A673 (cell line): ENCODE results near the gene ZDHHC13. TPM values are rescaled to one million over a fixed set of nuclear protein-coding genes. Genes with fewer than 3 reads are reported as not detected.

Experiments
- BruUV-seq: library from RNA; stranded (reverse); fragments of 400-500 nt; replicated peaks from 2 replicates; lab custom pipeline; 2021; lab: Mats Ljungman, UMichigan
- CTCF ChIA-PET: fragments of 300-600 bp; sonication (Branson Sonifier 250); formaldehyde crosslinking; loops from one replicate; lab custom pipeline; 2022; ENCODE audit warnings: antibody characterized with exemption; lab: Charles Lee
- POLR2A ChIA-PET: fragments of 300-600 bp; sonication (Branson Sonifier 250); formaldehyde crosslinking; loops from one replicate; lab custom pipeline; 2022; ENCODE audit warnings: antibody characterized with exemption; ENCODE audit not compliant: low non-redundant PET; lab: Charles Lee
- DNase-seq: peaks from one replicate; pipeline ENCODE4 v3.0.0-alpha.2; 2015; ENCODE audit warnings: low spot score
- H3K27ac ChIP-seq: fragments of 200-600 bp; sonication (generic); 2 replicates; pipeline ENCODE4 v1.5.1; 2016; ENCODE audit warnings: mixed run types, low read depth, mild to moderate bottlenecking, mixed read lengths, antibody characterized with exemption, low read length; ENCODE audit not compliant: poor library complexity, severe bottlenecking
- H3K27me3 ChIP-seq: fragments of 200-600 bp; sonication (generic); replicated peaks from 2 replicates; pipeline ENCODE4 v1.6.1; 2017; ENCODE audit warnings: mixed run types, low read depth, mild to moderate bottlenecking, mixed read lengths, antibody characterized with exemption, low read length; ENCODE audit not compliant: insufficient read depth, poor library complexity
- H3K36me3 ChIP-seq: fragments of 200-600 bp; sonication (generic); 2 replicates; pipeline ENCODE4 v1.6.1; 2016; ENCODE audit warnings: mixed run types, mild to moderate bottlenecking, mixed read lengths, antibody characterized with exemption, low read length; ENCODE audit not compliant: insufficient read depth, poor library complexity, severe bottlenecking
- H3K4me1 ChIP-seq: fragments of 200-600 bp; sonication (generic); 2 replicates; pipeline ENCODE4 v1.6.1; 2017; ENCODE audit warnings: mixed run types, mild to moderate bottlenecking, mixed read lengths, antibody characterized with exemption, low read length; ENCODE audit not compliant: insufficient read depth, poor library complexity, severe bottlenecking
- H3K4me3 ChIP-seq: fragments of 200-600 bp; sonication (generic); 2 replicates; pipeline ENCODE4 v1.5.1; 2016; ENCODE audit warnings: low read depth, mixed run types, mild to moderate bottlenecking, mixed read lengths, low read length; ENCODE audit not compliant: poor library complexity, severe bottlenecking
- H3K9me3 ChIP-seq: fragments of 200-600 bp; sonication (generic); 2 replicates; pipeline ENCODE4 v1.6.1; 2016; ENCODE audit warnings: mixed run types, low read depth, mild to moderate bottlenecking, mixed read lengths, antibody characterized with exemption, low read length; ENCODE audit not compliant: poor library complexity, severe bottlenecking
- EZH2 ChIP-seq: fragments of 200-600 bp; sonication (generic); IDR thresholded peaks from 2 replicates; pipeline ENCODE4 v1.6.1; 2017; ENCODE audit warnings: borderline replicate concordance, low read depth, mild to moderate bottlenecking, mixed read lengths, antibody characterized with exemption, low read length; ENCODE audit not compliant: poor library complexity, severe bottlenecking
- intact Hi-C: fragments of 100-400 bp; cut with micrococcal nuclease; formaldehyde crosslinking; loops from one replicate; pipeline ENCODE4 v1.10.0; 2022; ENCODE audit not compliant: unreplicated experiment
- total RNA-seq: library from RNA; stranded (reverse); gene quantifications from 2 replicates; pipeline ENCODE4 v1.2.3, GENCODE V29; 2021
- TF ChIP-seq, protein P1 (sequence below): fragments of 300-800, 200-600 bp; sonication (generic); conservative IDR thresholded peaks from 2 replicates; pipeline ENCODE4 v1.5.1; 2017; ENCODE audit warnings: low read depth, mild to moderate bottlenecking, antibody characterized with exemption, low read length, moderate library complexity, mixed read lengths

ZDHHC13 gene
- total RNA-seq, 1 experiment from 2014 or later: 10.3 TPM

- ChIA-PET POLR2A (no interaction called here), CTCF (no interaction called here)
- TF ChIP-seq, protein P1, sequence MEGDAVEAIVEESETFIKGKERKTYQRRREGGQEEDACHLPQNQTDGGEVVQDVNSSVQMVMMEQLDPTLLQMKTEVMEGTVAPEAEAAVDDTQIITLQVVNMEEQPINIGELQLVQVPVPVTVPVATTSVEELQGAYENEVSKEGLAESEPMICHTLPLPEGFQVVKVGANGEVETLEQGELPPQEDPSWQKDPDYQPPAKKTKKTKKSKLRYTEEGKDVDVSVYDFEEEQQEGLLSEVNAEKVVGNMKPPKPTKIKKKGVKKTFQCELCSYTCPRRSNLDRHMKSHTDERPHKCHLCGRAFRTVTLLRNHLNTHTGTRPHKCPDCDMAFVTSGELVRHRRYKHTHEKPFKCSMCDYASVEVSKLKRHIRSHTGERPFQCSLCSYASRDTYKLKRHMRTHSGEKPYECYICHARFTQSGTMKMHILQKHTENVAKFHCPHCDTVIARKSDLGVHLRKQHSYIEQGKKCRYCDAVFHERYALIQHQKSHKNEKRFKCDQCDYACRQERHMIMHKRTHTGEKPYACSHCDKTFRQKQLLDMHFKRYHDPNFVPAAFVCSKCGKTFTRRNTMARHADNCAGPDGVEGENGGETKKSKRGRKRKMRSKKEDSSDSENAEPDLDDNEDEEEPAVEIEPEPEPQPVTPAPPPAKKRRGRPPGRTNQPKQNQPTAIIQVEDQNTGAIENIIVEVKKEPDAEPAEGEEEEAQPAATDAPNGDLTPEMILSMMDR: no peak
- no peak for TF ChIP-seq EZH2
- Histone ChIP-seq H3K27me3 (peaks cover 23% of the 10 kb centered on the region), H3K4me1 (no peaks in the 10 kb centered on the region), H3K9me3 (no peaks in the 10 kb centered on the region), H3K4me3 (no peak overlapping the region), H3K36me3 (no peaks in the 10 kb centered on the region), H3K27ac (no peak overlapping the region)
- no peak for DNase-seq
- BruUV-seq: no TSS peak
- intact Hi-C loops: no loop called here
Observed at GRCh38 chr11:19209617-19210370, 92.8 kb downstream of the ZDHHC13 start.

DNA sequence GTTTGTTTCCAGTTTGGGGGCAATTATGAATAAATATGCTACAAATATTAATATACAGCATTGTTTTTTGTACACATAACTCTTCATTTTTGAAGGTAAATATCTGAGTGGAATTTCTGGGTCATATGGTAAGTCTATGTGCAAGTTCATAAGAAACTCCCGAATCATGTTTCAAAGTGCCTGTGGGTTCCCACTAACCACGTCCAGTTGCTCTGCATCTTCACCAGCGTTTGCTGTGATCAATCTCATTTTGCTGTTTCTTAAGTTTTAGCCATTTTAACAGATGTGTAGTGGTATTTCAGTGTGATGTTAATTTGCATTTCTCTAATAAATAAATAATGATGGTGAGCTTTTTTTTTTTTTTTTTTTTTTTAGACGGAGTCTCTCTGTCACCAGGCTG is 99.1 kb downstream of the ZDHHC13 start:
- TF ChIP-seq, protein P1: no peak
- no peak for TF ChIP-seq EZH2
- POLR2A ChIA-PET: no interaction called here
- H3K27me3 ChIP-seq: peaks cover 3% of the 10 kb centered on the region

GRCh38 chr11:19216709-19217374 is 99.9 kb downstream of the ZDHHC13 start:
- TF ChIP-seq, protein P1: no peak
- TF ChIP-seq EZH2: no peak

More for the DNA sequence above, 99.1 kb downstream of the ZDHHC13 start:
- no peak overlapping the region for H3K27ac ChIP-seq
- no peaks in the 10 kb centered on the region for H3K4me1 ChIP-seq
- CTCF ChIA-PET: no interaction called here
- no peaks in the 10 kb centered on the region for H3K36me3 ChIP-seq
- no peak overlapping the region for H3K4me3 ChIP-seq
- no TSS peak for BruUV-seq
- H3K9me3 ChIP-seq: no peaks in the 10 kb centered on the region
- DNase-seq: no peak
- intact Hi-C loops: no loop called here

More at GRCh38 chr11:19216709-19217374, 99.9 kb downstream of the ZDHHC13 start:
- CTCF ChIA-PET: no interaction called here
- intact Hi-C loops: no loop called here
- H3K36me3 ChIP-seq: no peaks in the 10 kb centered on the region
- no peak overlapping the region for H3K27ac ChIP-seq
- H3K9me3 ChIP-seq: no peaks in the 10 kb centered on the region
- BruUV-seq: no TSS peak
- DNase-seq: no peak
- no peak overlapping the region for H3K4me3 ChIP-seq
- no peaks in the 10 kb centered on the region for H3K4me1 ChIP-seq
- peaks cover 3% of the 10 kb centered on the region for H3K27me3 ChIP-seq
- POLR2A ChIA-PET: no interaction called here
